Activated naive CD4-positive, alpha-beta T cell treated with anti-CD3 and anti-CD28 coated beads for 36 hours (primary cell): ENCODE data around the gene GRAMD1B. TPM values are rescaled to one million over a fixed set of nuclear protein-coding genes. Genes with fewer than 3 reads are reported as not detected.

Experiments used
- CTCF ChIA-PET: fragments of 350-600 bp; sonication (Branson Sonifier 250); formaldehyde crosslinking; loops from one replicate; lab custom pipeline; 2021; ENCODE audit warnings: antibody characterized with exemption; lab: Charles Lee
- DNase-seq: peaks from one replicate; pipeline ENCODE4 v3.0.0-alpha.2; 2020
- H3K27ac Mint-ChIP-seq: one replicate; pipeline ENCODE4 v1.8.0; 2021; ENCODE audit warnings: mild to moderate bottlenecking, mixed read lengths
- H3K27me3 Mint-ChIP-seq: one replicate; pipeline ENCODE4 v1.8.0; 2021; ENCODE audit warnings: low read depth, mixed read lengths
- H3K36me3 Mint-ChIP-seq: one replicate; pipeline ENCODE4 v1.8.0; 2021; ENCODE audit warnings: low read depth, mixed read lengths
- H3K4me1 Mint-ChIP-seq: one replicate; pipeline ENCODE4 v1.8.0; 2021; ENCODE audit warnings: low read depth, mixed read lengths
- H3K4me3 Mint-ChIP-seq: one replicate; pipeline ENCODE4 v1.8.0; 2021; ENCODE audit warnings: mild to moderate bottlenecking, moderate library complexity, mixed read lengths
- H3K9me3 Mint-ChIP-seq: one replicate; pipeline ENCODE4 v1.8.0; 2021; ENCODE audit warnings: mixed read lengths
- intact Hi-C: fragments of 100-400 bp; cut with micrococcal nuclease; formaldehyde crosslinking; loops from one replicate; pipeline ENCODE4 v1.15.1; 2023
- microRNA-seq: library from miRNA; unstranded; fragments of <30 nt; microRNA quantifications from one replicate; pipeline ENCODE4 v1.2.0, GENCODE V29; 2022; ENCODE audit warnings: borderline microRNAs expressed, borderline replicate concordance
- total RNA-seq, 2 experiments: library from RNA; stranded (reverse); gene quantifications; one replicate each; pipeline ENCODE4 v1.2.3, GENCODE V29; 2021

GRAMD1B gene
- total RNA-seq, 2 experiments from 2014 or later: 43.7 to 47.2 TPM

- no peak overlapping the region for H3K4me3 Mint-ChIP-seq
Observed at GRCh38 chr11:123674297-123674696, 244.2 kb downstream of the GRAMD1B start.

More at GRCh38 chr11:123674297-123674696, 244.2 kb downstream of the GRAMD1B start:
- H3K27ac Mint-ChIP-seq: no peak overlapping the region
- no peaks in the 10 kb centered on the region for H3K27me3 Mint-ChIP-seq
- DNase-seq: no peak
- no peaks in the 10 kb centered on the region for H3K36me3 Mint-ChIP-seq
- intact Hi-C loops: no loop called here
- CTCF ChIA-PET: no interaction called here
- H3K4me1 Mint-ChIP-seq: no peaks in the 10 kb centered on the region
- H3K9me3 Mint-ChIP-seq: no peaks in the 10 kb centered on the region

Small RNAs within 50 kb of the gene (microRNA-seq; reads per million reads assigned to microRNA genes)
- gene MIR4493: not detected

Other genes starting within 250 kb of the GRAMD1B start
- under 1 TPM; 0.14 to 0.15 TPM for gene CLMP, start 235.0 kb upstream of the GRAMD1B start, total RNA-seq
- gene SCN3B, start 224.4 kb downstream of the GRAMD1B start, total RNA-seq: not detected